HFF-Myc (cell line): ENCODE data around the gene GPATCH8.
"Not testable (repeated sequence)": the region's sequence is repeated elsewhere in the genome, so short reads cannot be mapped to it uniquely, and the experiment has no call there.

Source experiments
- DNase-seq: peaks from one replicate; pipeline ENCODE4 v3.0.0-alpha.2; 2011; ENCODE audit warnings: low read depth; ENCODE audit errors: extremely low read depth
- H3K4me3 ChIP-seq: replicated peaks from 2 replicates; pipeline ENCODE4 v1.5.1; 2011; ENCODE audit warnings: low read depth, mild to moderate bottlenecking, control low read depth, low read length
- TF ChIP-seq, protein P1 (sequence below): IDR thresholded peaks from 2 replicates; pipeline ENCODE4 v1.5.1; 2012; ENCODE audit warnings: mild to moderate bottlenecking, low read depth, low read length, control low read depth; ENCODE audit errors: missing control alignments

GPATCH8 gene

DNA sequence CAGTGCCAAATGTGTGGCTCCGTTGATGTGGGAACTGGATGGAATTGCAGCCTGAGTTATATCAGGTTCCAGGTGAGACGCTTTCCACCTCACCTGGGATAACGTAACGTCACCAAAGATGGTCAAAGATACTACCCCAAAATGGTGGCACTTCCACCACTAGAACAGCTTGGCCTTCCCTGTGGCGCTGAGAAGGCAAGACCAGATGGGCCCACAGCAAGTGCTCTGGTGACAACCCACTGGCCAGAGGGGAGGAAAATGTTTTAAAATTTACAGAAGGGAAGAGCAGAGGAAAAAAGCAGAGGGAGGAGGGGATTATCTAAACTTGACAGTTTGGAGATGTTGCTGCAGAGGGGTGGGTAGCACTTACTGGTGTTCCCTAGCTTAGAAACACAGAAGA is 106.3 kb downstream of the GPATCH8 start:
- TF ChIP-seq, protein P1, sequence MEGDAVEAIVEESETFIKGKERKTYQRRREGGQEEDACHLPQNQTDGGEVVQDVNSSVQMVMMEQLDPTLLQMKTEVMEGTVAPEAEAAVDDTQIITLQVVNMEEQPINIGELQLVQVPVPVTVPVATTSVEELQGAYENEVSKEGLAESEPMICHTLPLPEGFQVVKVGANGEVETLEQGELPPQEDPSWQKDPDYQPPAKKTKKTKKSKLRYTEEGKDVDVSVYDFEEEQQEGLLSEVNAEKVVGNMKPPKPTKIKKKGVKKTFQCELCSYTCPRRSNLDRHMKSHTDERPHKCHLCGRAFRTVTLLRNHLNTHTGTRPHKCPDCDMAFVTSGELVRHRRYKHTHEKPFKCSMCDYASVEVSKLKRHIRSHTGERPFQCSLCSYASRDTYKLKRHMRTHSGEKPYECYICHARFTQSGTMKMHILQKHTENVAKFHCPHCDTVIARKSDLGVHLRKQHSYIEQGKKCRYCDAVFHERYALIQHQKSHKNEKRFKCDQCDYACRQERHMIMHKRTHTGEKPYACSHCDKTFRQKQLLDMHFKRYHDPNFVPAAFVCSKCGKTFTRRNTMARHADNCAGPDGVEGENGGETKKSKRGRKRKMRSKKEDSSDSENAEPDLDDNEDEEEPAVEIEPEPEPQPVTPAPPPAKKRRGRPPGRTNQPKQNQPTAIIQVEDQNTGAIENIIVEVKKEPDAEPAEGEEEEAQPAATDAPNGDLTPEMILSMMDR, result no peak
- no peak for DNase-seq
- H3K4me3 ChIP-seq, result no peak overlapping the region

DNA sequence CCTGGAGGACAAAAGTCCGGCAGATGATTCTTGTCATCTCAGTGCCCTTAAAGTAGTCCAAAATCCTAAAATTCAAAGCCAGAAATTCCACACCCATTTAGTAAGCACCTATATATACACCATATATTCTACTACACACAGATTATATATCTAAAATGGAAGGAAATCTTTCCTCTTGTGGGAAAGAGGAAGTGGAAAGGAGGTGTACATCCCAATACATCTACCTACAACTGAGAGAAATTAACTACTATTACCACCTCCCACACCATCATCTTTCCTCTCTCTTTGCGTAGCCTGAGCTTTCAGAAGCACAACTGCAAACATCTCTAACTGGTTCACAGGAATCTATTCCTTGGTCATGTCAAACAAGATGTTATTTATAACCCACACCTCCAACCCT is 108.4 kb downstream of the GPATCH8 start:
- TF ChIP-seq, protein P1, result no peak
- no peak overlapping the region for H3K4me3 ChIP-seq
- DNase-seq, result no peak

DNA sequence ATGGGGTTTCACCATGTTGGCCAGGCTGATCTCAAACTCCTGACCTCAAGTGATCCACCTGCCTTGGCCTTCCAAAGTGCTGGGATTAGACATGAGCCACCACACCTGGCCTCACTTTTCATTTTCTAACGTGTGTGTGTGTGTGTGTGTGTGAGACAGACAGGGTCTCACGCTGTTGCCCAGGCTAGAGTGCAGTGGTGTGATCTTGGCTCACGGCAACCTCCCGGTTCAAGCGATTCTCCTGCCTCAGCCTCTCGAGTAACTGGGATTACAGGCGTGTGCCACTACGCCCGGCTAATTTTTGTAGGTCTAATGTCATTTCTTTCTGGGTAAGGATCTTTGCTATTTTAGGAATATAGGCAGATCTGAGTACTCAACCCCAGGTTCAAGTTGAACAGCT is 109.1 kb downstream of the GPATCH8 start:
- not testable (repeated sequence) for DNase-seq, H3K4me3 ChIP-seq

DNA sequence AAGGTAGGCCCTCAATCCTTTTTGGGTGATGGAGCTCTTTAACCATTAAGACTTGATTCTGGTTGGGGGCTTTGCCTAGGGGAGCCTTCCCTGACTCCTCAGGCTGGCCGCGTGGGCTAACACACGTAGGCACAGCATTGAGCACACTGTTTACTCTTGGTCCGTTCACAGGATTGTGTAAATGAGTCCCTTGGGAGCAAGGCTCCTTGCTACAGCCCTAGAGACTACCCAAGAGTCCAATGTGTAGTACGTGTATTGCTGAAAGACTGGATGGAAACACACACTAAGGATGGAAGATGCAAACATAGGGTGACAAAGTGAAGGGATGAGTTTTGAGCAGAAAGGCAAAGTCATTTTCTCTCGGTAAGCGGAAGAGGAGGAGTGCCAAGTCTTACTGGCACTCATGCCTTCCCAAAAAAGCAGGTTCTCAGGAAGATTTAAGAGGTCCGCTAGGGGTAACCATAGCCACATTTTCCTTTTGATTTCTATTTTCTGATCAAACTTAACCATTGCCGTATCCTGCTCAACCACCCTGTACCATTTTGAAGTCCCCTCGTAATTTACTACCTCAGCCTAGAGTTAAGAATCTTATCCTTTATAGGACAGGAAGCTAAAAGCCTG is 112.8 kb downstream of the GPATCH8 start:
- no peak overlapping the region for H3K4me3 ChIP-seq
- TF ChIP-seq, protein P1, result no peak
- DNase-seq, result no peak

DNA sequence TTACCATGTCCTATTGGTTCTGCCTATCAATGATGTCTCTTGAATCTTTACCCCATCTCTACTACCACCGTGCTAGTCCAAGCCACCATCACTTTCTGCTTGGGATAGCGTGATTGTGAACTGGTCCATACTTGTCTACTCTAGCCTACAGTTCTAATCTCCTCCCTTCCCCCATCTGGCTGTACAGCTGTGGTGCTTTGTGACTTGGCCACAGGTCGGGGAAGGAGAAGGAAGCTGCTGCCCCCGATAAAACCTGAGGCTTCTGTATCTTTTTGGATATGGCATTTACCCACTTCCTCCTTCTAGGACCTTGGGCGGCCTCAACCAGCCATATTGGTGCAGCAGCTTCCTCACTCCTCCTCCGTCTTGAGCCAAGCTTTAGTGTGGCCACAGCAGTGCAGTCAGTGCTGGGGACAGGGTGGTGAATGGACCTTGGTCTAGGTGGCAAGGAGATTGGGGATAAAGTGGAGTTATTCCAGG is 113.4 kb downstream of the GPATCH8 start:
- no peak overlapping the region for H3K4me3 ChIP-seq
- TF ChIP-seq, protein P1, result no peak
- DNase-seq, result no peak

DNA sequence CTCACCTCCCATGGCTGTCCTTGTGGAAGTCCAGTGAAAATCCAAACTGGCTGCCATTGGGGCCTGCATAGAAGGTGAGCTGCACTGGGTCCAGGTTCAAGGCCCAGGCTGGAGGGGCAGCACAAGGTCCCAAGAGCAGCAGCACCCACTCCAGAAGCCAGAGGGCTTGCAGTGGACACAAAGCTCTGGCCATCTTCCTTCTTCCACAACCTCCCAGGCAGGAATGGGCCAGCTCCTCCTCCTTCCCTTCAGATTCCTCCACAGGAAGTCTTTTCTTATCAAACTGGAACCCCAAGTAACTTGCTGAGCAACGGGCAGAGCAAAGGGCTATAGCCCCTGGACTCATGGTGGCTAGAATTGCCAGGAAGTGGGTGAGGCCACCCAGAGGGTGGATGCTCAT is 113.9 kb downstream of the GPATCH8 start, which contains the start of gene ITGA2B:
ITGA2B (minus strand) TSS at position 369 of the 400 bp plus-strand sequence; CDS start at position 193, 176 bp downstream.
- no peak within 1 kb of the TSS for H3K4me3 ChIP-seq

DNA sequence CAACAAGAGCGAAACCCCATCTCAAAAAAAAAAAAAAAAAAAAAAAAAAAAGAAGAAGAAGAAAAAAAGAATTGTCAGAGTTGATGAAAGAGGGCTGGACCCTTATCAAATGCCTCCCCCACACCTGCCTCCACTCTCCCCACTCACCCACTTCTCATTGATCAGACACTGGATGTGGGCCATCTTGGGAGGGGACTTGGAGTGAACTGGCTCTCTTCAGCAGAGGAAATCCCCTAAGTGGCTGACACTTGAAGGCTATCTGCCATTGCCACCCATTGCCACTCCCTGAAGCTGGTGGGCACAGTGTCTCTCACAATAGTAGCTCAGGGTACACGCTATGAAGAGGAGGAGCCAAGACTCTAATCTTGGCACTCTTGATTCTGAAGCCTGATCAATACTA is 115.4 kb downstream of the GPATCH8 start:
- H3K4me3 ChIP-seq, result no peak overlapping the region
- TF ChIP-seq, protein P1, result no peak
- no peak for DNase-seq

More for the DNA sequence above, 113.9 kb downstream of the GPATCH8 start, which contains the start of gene ITGA2B:
- TF ChIP-seq, protein P1, result no peak
- no peak for DNase-seq
